Body of pancreas (tissue), 4 donors: ENCODE data around the gene GPD1L. TPM values are rescaled to one million over a fixed set of nuclear protein-coding genes. Genes with fewer than 3 reads are reported as not detected.
"Not testable (repeated sequence)": the region's sequence is repeated elsewhere in the genome, so short reads cannot be mapped to it uniquely, and the experiment has no call there.

Experiments
- ATAC-seq: fragments of 150-250 bp; one replicate; pipeline ENCODE4 v1.9.1; 2016
- DNase-seq, 4 donors: peaks; one replicate each; pipeline ENCODE4 v3.0.0-alpha.2; 2019
- H3K27ac ChIP-seq, 4 donors: fragments of 200-600 bp; sonication (generic); 1 replicate in 3 of 4; 2 replicates in 1 of 4; pipeline versions ENCODE4 v1.5.1 to v1.6.1; 2016 to 2019; ENCODE audit warnings: mild to moderate bottlenecking in 1 of 4, mixed read lengths in 1 of 4, moderate library complexity in 1 of 4
- H3K27me3 ChIP-seq, 2 donors: fragments of 200-600 bp; sonication (generic); one replicate each; pipeline ENCODE4 v1.6.0; 2016; ENCODE audit warnings: mild to moderate bottlenecking in 1 of 2
- H3K36me3 ChIP-seq, 2 donors: fragments of 200-600 bp; sonication (generic); replicated peaks in 1 of 2; 2 replicates each; pipeline ENCODE4 v1.5.1; 2016; ENCODE audit warnings: low read depth in 2 of 2; ENCODE audit not compliant: insufficient read depth in 1 of 2
- H3K4me1 ChIP-seq: fragments of 200-600 bp; sonication (generic); one replicate; pipeline ENCODE4 v1.6.0; 2016
- H3K4me3 ChIP-seq, 2 donors: fragments of 200-600 bp; sonication (generic); 1 replicate in 1 of 2; 2 replicates in 1 of 2; pipeline ENCODE4 v1.5.1; 2016 to 2019
- H3K9me3 ChIP-seq, 3 donors: fragments of 200-600 bp; sonication (generic); 1 replicate in 2 of 3; 2 replicates in 1 of 3; pipeline ENCODE4 v1.5.1; 2016
- CTCF ChIP-seq, 7 experiments: fragments of 450-650 bp in 4 of 7; fragments of 200-600 bp in 3 of 7; sonication (generic) in 3 of 7; IDR thresholded peaks; one replicate each; pipeline ENCODE4 v1.5.1; 2016 to 2019; ENCODE audit warnings: antibody characterized with exemption in 7 of 7
- POLR2A ChIP-seq, 3 donors: fragments of 450-650 bp; IDR thresholded peaks; one replicate each; pipeline ENCODE4 v1.6.1; 2016; ENCODE audit warnings: antibody characterized with exemption in 3 of 3, mild to moderate bottlenecking in 2 of 3
- WGBS, 2 donors: methylation state at CpG; one replicate each; pipeline ENCODE4 v1.1.5; 2017; 5-methylcytosine and 5-hydroxymethylcytosine counted together
- intact Hi-C: fragments of 100-400 bp; cut with DNase I; formaldehyde crosslinking; loops from one replicate; pipeline ENCODE4 v1.15.1; 2023
- total RNA-seq, 2 donors: library from RNA; depleted of rRNA; stranded (reverse); fragments of >200 nt; gene quantifications; one replicate each; pipeline ENCODE4 v1.1.0, GENCODE V29; 2016

Gene GPD1L
- total RNA-seq, 2 donors from 2014 or later, result 23.6 to 97.6 TPM

DNA sequence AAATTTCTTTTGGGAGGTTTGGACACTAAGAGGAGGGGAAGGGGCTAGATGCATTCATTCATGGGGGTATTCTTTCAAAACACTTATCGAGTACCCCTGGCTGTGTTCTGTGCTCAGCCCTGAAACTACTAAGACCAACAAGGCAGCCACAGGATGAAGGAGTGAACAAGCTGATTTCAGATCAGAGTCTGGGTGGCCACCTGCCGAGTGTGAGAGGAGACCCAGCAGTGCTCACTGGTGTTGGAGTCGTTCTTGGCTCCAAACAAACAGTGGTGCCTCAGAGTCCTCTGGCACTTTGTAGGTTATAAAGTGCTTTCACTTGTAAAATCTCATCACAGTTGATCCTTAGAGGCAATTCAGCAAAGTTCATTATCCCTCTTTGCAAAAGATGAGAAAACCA, 83.3 kb downstream of the GPD1L start:
- Histone ChIP-seq H3K27ac (no peak overlapping the region), H3K36me3 (no peaks in the 10 kb centered on the region), H3K4me3 (no peak overlapping the region), H3K4me1 (peaks cover 18% of the 10 kb centered on the region), H3K27me3 (no peaks in the 10 kb centered on the region), H3K9me3 (no peaks in the 10 kb centered on the region)
- intact Hi-C loops, result no loop called here
- ATAC-seq (no peak), DNase-seq (no peak)
- WGBS, 2 donors, result 69 to 86% methylated on average over 3 of the region's 3 CpGs
- TF ChIP-seq POLR2A (IDR thresholded peaks at IDR 0.05) (no peak), CTCF (IDR thresholded peaks at IDR 0.05) (no peak)

GRCh38 chr3:32190556-32190955, 84.1 kb downstream of the GPD1L start:
- 84 to 88% methylated on average over 6 of the region's 6 CpGs for WGBS, 2 donors
- DNase-seq, H3K9me3 ChIP-seq, H3K4me3 ChIP-seq, ATAC-seq, intact Hi-C loops, H3K27me3 ChIP-seq, H3K36me3 ChIP-seq, H3K27ac ChIP-seq: not testable (repeated sequence)
- H3K4me1 ChIP-seq, result peaks cover 18% of the 10 kb centered on the region

DNA sequence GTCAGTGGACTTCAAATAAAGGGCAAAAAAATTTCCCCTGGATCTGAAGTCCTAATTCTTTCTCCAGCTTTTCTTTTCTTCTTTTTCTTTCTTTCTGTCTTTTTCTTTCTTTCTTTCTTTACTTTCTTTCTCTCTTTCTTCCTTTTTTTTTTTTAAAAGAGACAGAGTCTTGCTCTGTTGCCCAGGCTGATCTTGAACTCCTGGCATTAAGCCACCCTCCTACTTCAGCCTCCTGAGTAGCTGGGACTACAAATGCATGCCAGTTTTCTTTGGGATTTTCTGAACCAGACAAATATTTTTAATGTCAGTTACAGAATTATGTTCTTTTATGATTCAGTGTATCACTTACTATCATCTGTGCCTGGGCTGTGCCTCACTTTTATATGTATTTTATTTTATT, 86.7 kb downstream of the GPD1L start:
- intact Hi-C loops, result no loop called here
- DNase-seq (no peak), ATAC-seq (no peak)
- Histone ChIP-seq H3K9me3 (no peaks in the 10 kb centered on the region), H3K4me1 (peaks cover 27% of the 10 kb centered on the region), H3K27ac (no peak overlapping the region), H3K27me3 (no peaks in the 10 kb centered on the region), H3K36me3 (no peaks in the 10 kb centered on the region), H3K4me3 (no peak overlapping the region)
- no peak for TF ChIP-seq POLR2A (IDR thresholded peaks at IDR 0.05)
- no peak for TF ChIP-seq CTCF (IDR thresholded peaks at IDR 0.05)

DNA sequence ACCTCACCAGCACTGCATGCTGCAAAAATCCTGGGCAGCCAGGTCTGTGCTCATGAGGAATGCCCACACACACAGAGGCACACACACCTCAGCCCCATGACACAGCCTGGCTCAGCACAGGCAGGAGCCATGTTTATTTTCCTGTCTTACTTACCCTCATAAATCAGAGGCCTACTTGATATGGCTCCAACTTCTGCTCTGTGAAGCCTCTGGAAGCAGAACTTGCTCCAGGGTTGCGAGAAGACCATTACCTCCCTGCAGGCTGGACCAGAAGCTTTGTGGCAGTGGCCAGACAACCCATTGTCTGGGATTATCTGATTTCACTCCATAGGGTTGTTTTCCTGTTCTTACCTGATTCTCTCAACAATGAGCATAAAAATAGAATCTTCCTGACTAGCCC, 88.2 kb downstream of the GPD1L start:
- 81 to 90% methylated on average over 1 of the region's 1 CpG for WGBS, 2 donors
- DNase-seq, result no peak
- ATAC-seq, result peak; percentile 37
- Histone ChIP-seq H3K4me3 (no peak overlapping the region), H3K4me1 (peaks cover 27% of the 10 kb centered on the region), H3K27me3 (no peaks in the 10 kb centered on the region), H3K9me3 (no peaks in the 10 kb centered on the region), H3K36me3 (no peaks in the 10 kb centered on the region), H3K27ac (no peak overlapping the region)
- TF ChIP-seq POLR2A (IDR thresholded peaks at IDR 0.05) (no peak), CTCF (IDR thresholded peaks at IDR 0.05) (no peak)
- intact Hi-C loops, result no loop called here

DNA sequence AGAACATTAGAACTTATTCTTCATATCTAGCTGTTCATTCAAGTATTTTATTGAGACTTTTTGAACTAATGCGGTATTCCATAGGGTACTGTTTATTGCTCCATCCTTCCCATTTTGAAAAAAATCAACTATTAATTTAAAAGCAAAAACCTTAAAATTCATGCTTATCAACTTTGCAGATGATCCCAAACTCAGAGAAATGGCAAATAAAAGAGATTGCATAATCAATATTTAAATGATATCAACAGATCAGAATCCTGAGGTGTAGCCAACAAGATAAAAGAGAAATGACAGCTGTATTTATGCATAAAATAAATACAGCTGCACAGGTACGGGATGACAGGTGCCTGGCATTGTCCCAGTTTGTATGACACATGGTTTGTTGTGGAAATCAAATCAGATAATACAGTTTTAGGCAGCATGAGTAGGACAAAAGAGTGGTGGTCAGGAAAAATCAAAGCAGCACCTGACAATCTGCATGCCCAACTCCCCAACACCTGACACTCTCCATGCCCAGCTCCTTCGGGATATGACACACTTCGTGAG, 89.6 kb downstream of the GPD1L start:
- H3K27me3 ChIP-seq, result no peaks in the 10 kb centered on the region
- no peak overlapping the region for H3K4me3 ChIP-seq
- TF ChIP-seq POLR2A (IDR thresholded peaks at IDR 0.05), result no peak
- no peak for TF ChIP-seq CTCF (IDR thresholded peaks at IDR 0.05)
- intact Hi-C loops, result no loop called here
- no peak overlapping the region for H3K27ac ChIP-seq
- no peaks in the 10 kb centered on the region for H3K9me3 ChIP-seq
- H3K36me3 ChIP-seq, result no peaks in the 10 kb centered on the region
- WGBS, 2 donors, result 41% methylated on average over 4 of the region's 4 CpGs
- H3K4me1 ChIP-seq, result peaks cover 27% of the 10 kb centered on the region
- peak in 2 of 4 donors; percentile 25 to 28 for DNase-seq
- peak; percentile 33 for ATAC-seq
